ENCODE results near the gene WAC.

DNA sequence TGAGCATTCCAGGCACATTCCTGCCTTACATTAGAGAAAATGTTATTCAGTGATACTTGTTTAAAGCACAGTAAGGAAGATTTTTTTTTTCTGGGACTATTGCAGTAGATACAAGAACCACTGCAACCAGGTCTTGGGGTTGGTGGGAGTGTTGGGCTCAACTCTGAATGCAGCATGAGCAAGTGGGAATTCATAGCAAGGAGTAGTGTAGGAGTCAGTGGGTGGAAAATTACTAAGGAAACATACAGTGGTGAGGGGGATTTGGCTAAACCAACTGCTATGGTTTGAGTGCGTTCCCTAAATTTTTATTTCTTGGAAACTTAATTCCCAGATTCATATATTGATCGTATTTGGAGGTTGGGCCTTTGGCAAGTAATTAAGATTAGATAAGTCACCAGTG, 22.4 kb downstream of the WAC start:
- TF ChIP-seq POLR2A (IDR thresholded peaks at IDR 0.05), result no peak
- TF ChIP-seq, protein P1, sequence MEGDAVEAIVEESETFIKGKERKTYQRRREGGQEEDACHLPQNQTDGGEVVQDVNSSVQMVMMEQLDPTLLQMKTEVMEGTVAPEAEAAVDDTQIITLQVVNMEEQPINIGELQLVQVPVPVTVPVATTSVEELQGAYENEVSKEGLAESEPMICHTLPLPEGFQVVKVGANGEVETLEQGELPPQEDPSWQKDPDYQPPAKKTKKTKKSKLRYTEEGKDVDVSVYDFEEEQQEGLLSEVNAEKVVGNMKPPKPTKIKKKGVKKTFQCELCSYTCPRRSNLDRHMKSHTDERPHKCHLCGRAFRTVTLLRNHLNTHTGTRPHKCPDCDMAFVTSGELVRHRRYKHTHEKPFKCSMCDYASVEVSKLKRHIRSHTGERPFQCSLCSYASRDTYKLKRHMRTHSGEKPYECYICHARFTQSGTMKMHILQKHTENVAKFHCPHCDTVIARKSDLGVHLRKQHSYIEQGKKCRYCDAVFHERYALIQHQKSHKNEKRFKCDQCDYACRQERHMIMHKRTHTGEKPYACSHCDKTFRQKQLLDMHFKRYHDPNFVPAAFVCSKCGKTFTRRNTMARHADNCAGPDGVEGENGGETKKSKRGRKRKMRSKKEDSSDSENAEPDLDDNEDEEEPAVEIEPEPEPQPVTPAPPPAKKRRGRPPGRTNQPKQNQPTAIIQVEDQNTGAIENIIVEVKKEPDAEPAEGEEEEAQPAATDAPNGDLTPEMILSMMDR (IDR thresholded peaks at IDR 0.05), result no peak

Data from esophagus squamous epithelium (tissue), 4 donors.